Vagina (tissue), 2 donors: ENCODE data around the gene MRPL54.

ENCODE experiments used
- CTCF ChIP-seq, 3 experiments: fragments of 450-650 bp in 2 of 3; fragments of 200-600 bp in 1 of 3; sonication (generic) in 1 of 3; IDR thresholded peaks; one replicate each; pipeline ENCODE4 v1.5.1; 2017 to 2019; ENCODE audit warnings: antibody characterized with exemption in 3 of 3, mild to moderate bottlenecking in 2 of 3, moderate library complexity in 2 of 3
- POLR2A ChIP-seq, 2 donors: fragments of 450-650 bp; IDR thresholded peaks; one replicate each; pipeline ENCODE4 v1.6.1; 2017; ENCODE audit warnings: antibody characterized with exemption in 2 of 2, mild to moderate bottlenecking in 2 of 2, moderate library complexity in 2 of 2

- TF ChIP-seq CTCF (IDR thresholded peaks at IDR 0.05) (no peak), POLR2A (IDR thresholded peaks at IDR 0.05) (no peak)
These were observed 48.4 kb downstream of the MRPL54 start for GRCh38 chr19:3810708-3811355.
